ENCODE data around the gene LRRC26. TPM values are rescaled to one million over a fixed set of nuclear protein-coding genes. Genes with fewer than 3 reads are reported as not detected.
A peak's percentile ranks its signal among the peaks of the same experiment; 100 is the strongest.

LRRC26 gene, protein sequence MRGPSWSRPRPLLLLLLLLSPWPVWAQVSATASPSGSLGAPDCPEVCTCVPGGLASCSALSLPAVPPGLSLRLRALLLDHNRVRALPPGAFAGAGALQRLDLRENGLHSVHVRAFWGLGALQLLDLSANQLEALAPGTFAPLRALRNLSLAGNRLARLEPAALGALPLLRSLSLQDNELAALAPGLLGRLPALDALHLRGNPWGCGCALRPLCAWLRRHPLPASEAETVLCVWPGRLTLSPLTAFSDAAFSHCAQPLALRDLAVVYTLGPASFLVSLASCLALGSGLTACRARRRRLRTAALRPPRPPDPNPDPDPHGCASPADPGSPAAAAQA
- 0.66 TPM for polyA plus RNA-seq (2013)

GRCh38 chr9:137169896-137170358 lies at the start of gene LRRC26:
LRRC26 (minus strand) TSS chr9:137170051; CDS start chr9:137169943, 108 bp downstream.
- Histone ChIP-seq H3K9me3 (ENCODE audit: control extremely low read depth in 1 of 5, control insufficient read depth in 4 of 5, insufficient read depth in 2 of 5, low read depth in 1 of 5, low read length in 4 of 5) (no peaks in the 10 kb centered on the region), H3K4me1 (ENCODE audit: control extremely low read depth in 1 of 4, control insufficient read depth in 4 of 4, insufficient read depth in 4 of 4, low read length in 3 of 4) (peaks cover 0 to 78% (median 52%) of the 10 kb centered on the region in 4 experiments), H3K36me3 (ENCODE audit: control insufficient read depth in 4 of 4, insufficient read depth in 4 of 4, low read length in 3 of 4) (no peaks in the 10 kb centered on the region), H3K27ac (ENCODE audit: insufficient read depth in 1 of 2, low read depth in 1 of 2, low read length in 2 of 2, poor library complexity in 1 of 2, severe bottlenecking in 2 of 2) (no peak within 1 kb of the TSS), H3K4me3 (ENCODE audit: control insufficient read depth in 1 of 7, extremely low read depth in 1 of 7, insufficient read depth in 4 of 7, low read depth in 2 of 7, low read length in 6 of 7) (peak within 1 kb of the TSS; percentile 27 to 75 (median 52)), H3K27me3 (replicated peaks in 2 of 5; ENCODE audit: control insufficient read depth in 4 of 5, insufficient read depth in 5 of 5, low read length in 4 of 5) (peaks cover 0 to 57% (median 13%) of the 10 kb centered on the region in 5 experiments)
- WGBS (ENCODE audit: insufficient coverage), result 15% methylated on average over 41 of the region's 41 CpGs
- POLR2A ChIA-PET, result no interaction called here
- CTCF ChIA-PET, result interaction anchor here (1.4 to 2.6 kb wide), 2 partner anchors 19 to 54 kb away, joined by 6 to 8 read pairs; partner anchors contain the start of genes CYSRT1 and SSNA1
- DNase-seq, result no peak

- DNase-seq, result no peak
- POLR2A ChIA-PET, result no interaction called here
- CTCF ChIA-PET, result interaction anchor here (0.7 to 1.5 kb wide), 3 partner anchors 12 to 43 kb away, joined by 3 to 5 read pairs (median 5); no protein-coding TSS in a partner anchor
Observed at GRCh38 chr9:137218754-137219271, 49.0 kb upstream of the LRRC26 start.

DNA sequence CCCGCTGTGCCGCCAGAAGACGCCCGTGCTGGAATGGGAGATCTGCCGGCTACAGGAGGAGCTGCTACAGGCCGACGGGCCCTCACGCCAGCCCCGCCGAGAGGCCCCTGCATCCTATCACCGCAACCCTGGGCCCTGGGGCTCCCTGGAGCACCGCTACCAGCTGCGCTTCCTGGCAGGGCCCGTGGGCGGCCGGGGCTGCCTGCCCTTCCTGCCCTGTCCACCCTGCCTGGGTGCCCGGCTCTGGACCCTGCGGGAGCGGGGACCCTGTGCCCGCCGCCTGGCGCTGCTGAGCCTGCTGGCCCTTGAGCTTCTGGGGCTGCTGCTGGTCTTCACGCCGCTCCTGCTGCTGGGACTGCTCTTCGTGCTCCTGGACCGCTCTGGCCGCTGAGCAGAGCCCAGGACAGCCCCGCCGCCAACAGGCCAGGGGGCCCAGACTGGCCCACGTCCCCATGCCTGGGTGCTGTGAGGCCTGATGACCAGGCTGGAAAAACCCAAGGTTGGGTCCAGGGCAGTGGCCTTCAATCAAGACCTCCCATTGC lies 48.4 kb upstream of the LRRC26 start:
- CTCF ChIA-PET, result interaction anchor here (0.9 kb wide), 1 partner anchor 14 kb away, joined by 3 read pairs; no protein-coding TSS in a partner anchor
- H3K4me1 ChIP-seq (ENCODE audit: control extremely low read depth in 1 of 4, control insufficient read depth in 4 of 4, insufficient read depth in 4 of 4, low read length in 3 of 4), result peaks cover 0 to 16% (median 15%) of the 10 kb centered on the region in 4 experiments
- peak overlapping the region in 1 of 2 experiments; percentile 67 for H3K27ac ChIP-seq (ENCODE audit: insufficient read depth in 1 of 2, low read depth in 1 of 2, low read length in 2 of 2, poor library complexity in 1 of 2, severe bottlenecking in 2 of 2)
- DNase-seq, result no peak
- POLR2A ChIA-PET, result no interaction called here
- WGBS (ENCODE audit: insufficient coverage), result 95% methylated on average over 30 of the region's 30 CpGs
- no peaks in the 10 kb centered on the region for H3K27me3 ChIP-seq (replicated peaks in 2 of 5; ENCODE audit: control insufficient read depth in 4 of 5, insufficient read depth in 5 of 5, low read length in 4 of 5)
- no peak overlapping the region for H3K4me3 ChIP-seq (ENCODE audit: control insufficient read depth in 1 of 7, extremely low read depth in 1 of 7, insufficient read depth in 4 of 7, low read depth in 2 of 7, low read length in 6 of 7)
- H3K36me3 ChIP-seq (ENCODE audit: control insufficient read depth in 4 of 4, insufficient read depth in 4 of 4, low read length in 3 of 4), result peaks cover 0 to 44% (median 17%) of the 10 kb centered on the region in 4 experiments
- no peaks in the 10 kb centered on the region for H3K9me3 ChIP-seq (ENCODE audit: control extremely low read depth in 1 of 5, control insufficient read depth in 4 of 5, insufficient read depth in 2 of 5, low read depth in 1 of 5, low read length in 4 of 5)

More at GRCh38 chr9:137218754-137219271, 49.0 kb upstream of the LRRC26 start:
- Histone ChIP-seq H3K27me3 (replicated peaks in 2 of 5; ENCODE audit: control insufficient read depth in 4 of 5, insufficient read depth in 5 of 5, low read length in 4 of 5) (no peaks in the 10 kb centered on the region), H3K4me1 (ENCODE audit: control extremely low read depth in 1 of 4, control insufficient read depth in 4 of 4, insufficient read depth in 4 of 4, low read length in 3 of 4) (peaks cover 0 to 17% (median 15%) of the 10 kb centered on the region in 4 experiments), H3K36me3 (ENCODE audit: control insufficient read depth in 4 of 4, insufficient read depth in 4 of 4, low read length in 3 of 4) (peaks cover 0 to 39% (median 17%) of the 10 kb centered on the region in 4 experiments), H3K27ac (ENCODE audit: insufficient read depth in 1 of 2, low read depth in 1 of 2, low read length in 2 of 2, poor library complexity in 1 of 2, severe bottlenecking in 2 of 2) (peak overlapping the region in 1 of 2 experiments; percentile 67), H3K4me3 (ENCODE audit: control insufficient read depth in 1 of 7, extremely low read depth in 1 of 7, insufficient read depth in 4 of 7, low read depth in 2 of 7, low read length in 6 of 7) (no peak overlapping the region), H3K9me3 (ENCODE audit: control extremely low read depth in 1 of 5, control insufficient read depth in 4 of 5, insufficient read depth in 2 of 5, low read depth in 1 of 5, low read length in 4 of 5) (no peaks in the 10 kb centered on the region)
- 92% methylated on average over 11 of the region's 12 CpGs for whole genome bisulfite sequencing (ENCODE audit: insufficient coverage)

- peaks cover 0 to 50% (median 17%) of the 10 kb centered on the region in 4 experiments for H3K36me3 ChIP-seq (ENCODE audit: control insufficient read depth in 4 of 4, insufficient read depth in 4 of 4, low read length in 3 of 4)
- no peak for DNase-seq
- peak overlapping the region in 1 of 2 experiments; percentile 67 for H3K27ac ChIP-seq (ENCODE audit: insufficient read depth in 1 of 2, low read depth in 1 of 2, low read length in 2 of 2, poor library complexity in 1 of 2, severe bottlenecking in 2 of 2)
- 78% methylated on average over 29 of the region's 36 CpGs for WGBS (ENCODE audit: insufficient coverage)
- H3K4me3 ChIP-seq (ENCODE audit: control insufficient read depth in 1 of 7, extremely low read depth in 1 of 7, insufficient read depth in 4 of 7, low read depth in 2 of 7, low read length in 6 of 7), result peak overlapping the region in 1 of 7 experiments; percentile 5
- H3K4me1 ChIP-seq (ENCODE audit: control extremely low read depth in 1 of 4, control insufficient read depth in 4 of 4, insufficient read depth in 4 of 4, low read length in 3 of 4), result peaks cover 0 to 9% (median 8%) of the 10 kb centered on the region in 4 experiments
- POLR2A ChIA-PET, result no interaction called here
- H3K27me3 ChIP-seq (replicated peaks in 2 of 5; ENCODE audit: control insufficient read depth in 4 of 5, insufficient read depth in 5 of 5, low read length in 4 of 5), result no peaks in the 10 kb centered on the region
- no peaks in the 10 kb centered on the region for H3K9me3 ChIP-seq (ENCODE audit: control extremely low read depth in 1 of 5, control insufficient read depth in 4 of 5, insufficient read depth in 2 of 5, low read depth in 1 of 5, low read length in 4 of 5)
- CTCF ChIA-PET, result interaction anchor here (0.9 to 1.6 kb wide), 3 partner anchors 11 to 29 kb away, joined by 3 to 4 read pairs (median 4); no protein-coding TSS in a partner anchor
Observed at GRCh38 chr9:137217276-137218211, 47.7 kb upstream of the LRRC26 start.

- POLR2A ChIA-PET, result no interaction called here
Observed at GRCh38 chr9:137216188-137216965, 46.5 kb upstream of the LRRC26 start.

More at GRCh38 chr9:137216188-137216965, 46.5 kb upstream of the LRRC26 start:
- Histone ChIP-seq H3K27me3 (replicated peaks in 2 of 5; ENCODE audit: control insufficient read depth in 4 of 5, insufficient read depth in 5 of 5, low read length in 4 of 5) (no peaks in the 10 kb centered on the region), H3K4me3 (ENCODE audit: control insufficient read depth in 1 of 7, extremely low read depth in 1 of 7, insufficient read depth in 4 of 7, low read depth in 2 of 7, low read length in 6 of 7) (no peak overlapping the region), H3K4me1 (ENCODE audit: control extremely low read depth in 1 of 4, control insufficient read depth in 4 of 4, insufficient read depth in 4 of 4, low read length in 3 of 4) (peaks cover 0 to 2% (median under 1%) of the 10 kb centered on the region in 4 experiments), H3K36me3 (ENCODE audit: control insufficient read depth in 4 of 4, insufficient read depth in 4 of 4, low read length in 3 of 4) (peaks cover 0 to 51% (median 17%) of the 10 kb centered on the region in 4 experiments), H3K9me3 (ENCODE audit: control extremely low read depth in 1 of 5, control insufficient read depth in 4 of 5, insufficient read depth in 2 of 5, low read depth in 1 of 5, low read length in 4 of 5) (no peaks in the 10 kb centered on the region), H3K27ac (ENCODE audit: insufficient read depth in 1 of 2, low read depth in 1 of 2, low read length in 2 of 2, poor library complexity in 1 of 2, severe bottlenecking in 2 of 2) (no peak overlapping the region)
- DNase-seq, result no peak
- 96% methylated on average over 27 of the region's 30 CpGs for WGBS (ENCODE audit: insufficient coverage)
- CTCF ChIA-PET, result interaction anchor here (1.0 to 1.6 kb wide), 4 partner anchors 10 to 45 kb away, joined by 3 to 5 read pairs (median 4); no protein-coding TSS in a partner anchor
